ENCODE data around the gene PPP1R14C. TPM values are rescaled to one million over a fixed set of nuclear protein-coding genes. Genes with fewer than 3 reads are reported as not detected.
"Not testable (repeated sequence)": the region's sequence is repeated elsewhere in the genome, so short reads cannot be mapped to it uniquely, and the experiment has no call there.

The PPP1R14C gene
- total and polyA plus RNA-seq, 4 donors = 7.8 to 42.3 (median 26.4) TPM

DNA sequence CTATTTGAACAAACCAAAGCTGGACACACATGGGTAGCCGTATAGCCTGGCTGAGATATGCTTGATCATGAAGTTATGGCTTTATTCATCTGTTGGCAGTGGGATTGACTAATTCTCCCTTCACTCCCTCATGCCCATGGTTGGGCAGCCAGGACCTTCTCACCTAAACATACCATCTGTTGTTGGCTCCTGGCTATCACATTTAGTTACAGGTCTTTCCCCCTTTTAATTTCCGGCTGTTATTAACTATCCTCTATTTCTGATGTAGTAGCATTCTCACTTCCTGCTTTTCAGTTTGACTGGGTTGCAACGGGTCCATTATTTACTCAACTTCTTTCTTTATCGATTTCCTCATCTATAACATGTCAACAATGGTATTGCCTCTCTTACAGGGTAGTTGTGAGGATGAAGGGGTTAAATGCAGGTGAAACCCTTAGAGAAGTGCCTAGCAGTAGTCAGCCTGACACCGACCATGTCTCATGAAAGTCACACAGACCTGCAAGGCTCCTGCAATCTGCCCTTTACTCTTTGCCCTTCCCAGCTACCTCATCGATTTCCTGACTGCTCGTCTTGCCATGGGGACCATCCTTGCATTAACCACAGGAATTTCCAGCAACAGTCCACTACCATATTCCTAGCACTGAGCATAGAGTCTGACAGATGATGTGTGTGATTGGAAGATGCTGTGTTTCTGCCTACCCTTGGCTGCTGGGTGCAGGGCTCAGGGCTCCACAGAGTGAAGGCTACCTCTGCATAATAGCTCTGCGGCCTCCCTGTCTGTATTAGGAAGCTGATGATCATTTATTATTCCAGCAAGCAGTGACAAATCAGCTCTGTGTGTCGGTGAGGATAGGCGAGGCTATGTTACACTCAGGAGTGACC, 42.2 kb downstream of the PPP1R14C start:
- H3K4me1 ChIP-seq (ENCODE audit: control insufficient read depth, insufficient read depth, low read length) = no peaks in the 10 kb centered on the region
- H3K9me3 ChIP-seq (ENCODE audit: control insufficient read depth, insufficient read depth, low read length) = no peaks in the 10 kb centered on the region
- no peaks in the 10 kb centered on the region for H3K27me3 ChIP-seq (ENCODE audit: control insufficient read depth, insufficient read depth, low read length)
- H3K4me3 ChIP-seq (ENCODE audit: low read depth, low read length) = no peak overlapping the region
- H3K27ac ChIP-seq (ENCODE audit: low read depth, low read length) = no peak overlapping the region
- DNase-seq (ENCODE audit: low read depth in 4 of 6, low spot score in 6 of 6) = no peak
- 80% methylated on average over 5 of the region's 10 CpGs for WGBS (ENCODE audit: insufficient coverage)
- no peaks in the 10 kb centered on the region for H3K36me3 ChIP-seq (ENCODE audit: control insufficient read depth, insufficient read depth, low read length)

DNA sequence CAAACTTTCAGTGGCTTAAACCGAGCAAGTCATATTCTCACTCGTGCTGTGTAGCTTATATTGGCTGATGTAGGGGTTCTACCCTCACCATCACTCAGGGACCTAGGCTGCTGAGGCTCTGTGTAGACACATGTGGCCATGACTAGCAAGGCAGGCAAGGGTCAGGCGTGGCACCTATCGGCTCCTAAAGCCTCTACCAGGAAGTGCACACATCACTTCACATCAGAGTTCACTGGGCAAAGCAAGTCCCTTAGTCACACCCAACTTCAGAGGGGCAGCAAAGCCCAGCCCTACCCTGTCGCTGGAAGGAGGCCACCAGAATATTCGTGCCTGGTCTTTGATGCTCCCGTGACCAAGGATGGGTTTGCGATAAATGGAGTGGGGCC, 42.9 kb downstream of the PPP1R14C start:
- DNase-seq (ENCODE audit: low read depth in 4 of 6, low spot score in 6 of 6) = no peak
- WGBS (ENCODE audit: insufficient coverage) = 78% methylated on average over 4 of the region's 8 CpGs
- Histone ChIP-seq H3K4me3 (ENCODE audit: low read depth, low read length) (no peak overlapping the region), H3K36me3 (ENCODE audit: control insufficient read depth, insufficient read depth, low read length) (no peaks in the 10 kb centered on the region), H3K27me3 (ENCODE audit: control insufficient read depth, insufficient read depth, low read length) (no peaks in the 10 kb centered on the region), H3K27ac (ENCODE audit: low read depth, low read length) (no peak overlapping the region), H3K9me3 (ENCODE audit: control insufficient read depth, insufficient read depth, low read length) (no peaks in the 10 kb centered on the region), H3K4me1 (ENCODE audit: control insufficient read depth, insufficient read depth, low read length) (no peaks in the 10 kb centered on the region)

DNA sequence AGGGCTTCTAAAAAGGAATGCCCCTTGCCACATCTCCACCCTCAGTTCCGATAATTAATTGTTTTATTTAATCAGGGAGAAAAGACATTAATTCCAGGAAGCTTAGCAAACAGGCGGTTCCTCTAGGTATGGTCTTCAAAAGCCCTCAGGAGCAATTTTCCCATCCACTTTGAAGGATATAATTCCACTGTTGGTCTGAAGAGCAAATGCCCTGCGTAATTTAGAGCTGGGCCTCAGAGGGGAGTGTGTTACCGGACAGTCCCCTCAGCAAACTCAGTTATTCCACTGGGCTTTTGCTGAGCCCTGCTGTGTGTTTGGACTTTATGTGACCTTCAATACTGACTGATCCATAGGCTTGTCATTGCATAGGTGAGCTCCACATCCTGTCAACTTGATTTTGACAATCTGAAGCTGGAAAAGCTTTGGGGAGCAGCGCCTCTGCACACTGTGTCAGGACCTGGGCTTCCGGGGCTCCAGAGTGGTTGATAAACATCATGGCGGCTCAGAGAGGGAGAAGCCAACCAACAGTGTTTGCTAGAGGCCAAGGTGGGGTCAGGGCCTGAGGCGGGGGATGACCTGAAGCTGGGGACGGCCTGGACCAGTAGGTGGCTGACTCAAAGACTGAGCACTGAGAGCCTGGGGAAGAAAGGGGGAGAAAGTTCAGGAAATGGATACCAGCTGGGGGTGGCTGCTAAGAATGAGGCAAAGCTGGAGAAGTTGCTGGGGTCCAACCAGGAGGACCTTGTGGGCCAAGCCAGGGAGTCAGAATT, 43.5 kb downstream of the PPP1R14C start:
- Histone ChIP-seq H3K27me3 (ENCODE audit: control insufficient read depth, insufficient read depth, low read length) (no peaks in the 10 kb centered on the region), H3K36me3 (ENCODE audit: control insufficient read depth, insufficient read depth, low read length) (no peaks in the 10 kb centered on the region), H3K27ac (ENCODE audit: low read depth, low read length) (no peak overlapping the region), H3K4me1 (ENCODE audit: control insufficient read depth, insufficient read depth, low read length) (no peaks in the 10 kb centered on the region), H3K4me3 (ENCODE audit: low read depth, low read length) (no peak overlapping the region), H3K9me3 (ENCODE audit: control insufficient read depth, insufficient read depth, low read length) (no peaks in the 10 kb centered on the region)
- WGBS (ENCODE audit: insufficient coverage) = 98% methylated on average over 5 of the region's 9 CpGs
- no peak for DNase-seq (ENCODE audit: low read depth in 4 of 6, low spot score in 6 of 6)

DNA sequence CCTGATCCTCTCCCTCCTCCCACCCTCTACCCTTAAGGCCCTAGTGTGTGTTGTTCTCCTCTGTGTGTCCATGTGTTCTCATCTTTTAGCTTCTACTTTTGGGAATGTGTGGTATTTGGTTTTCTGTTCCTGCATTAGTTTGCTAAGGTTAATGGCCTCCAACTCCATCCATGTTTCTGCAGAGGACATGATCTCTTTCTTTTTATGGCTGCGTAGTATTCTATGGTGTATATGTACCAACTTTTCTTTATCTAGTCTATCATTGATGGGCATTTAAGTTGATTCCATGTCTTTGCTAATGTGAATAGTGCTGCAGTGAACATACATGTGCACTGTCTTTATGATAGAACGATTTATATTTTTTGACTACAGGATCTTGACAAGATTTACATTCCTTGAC, 44.6 kb downstream of the PPP1R14C start:
- H3K36me3 ChIP-seq (ENCODE audit: control insufficient read depth, insufficient read depth, low read length); H3K4me1 ChIP-seq (ENCODE audit: control insufficient read depth, insufficient read depth, low read length); H3K27ac ChIP-seq (ENCODE audit: low read depth, low read length); H3K9me3 ChIP-seq (ENCODE audit: control insufficient read depth, insufficient read depth, low read length); DNase-seq (ENCODE audit: low read depth in 4 of 6, low spot score in 6 of 6); H3K27me3 ChIP-seq (ENCODE audit: control insufficient read depth, insufficient read depth, low read length); H3K4me3 ChIP-seq (ENCODE audit: low read depth, low read length): not testable (repeated sequence)
- no CpG with 5 or more reads among the region's 2 CpGs for WGBS (ENCODE audit: insufficient coverage)

DNA sequence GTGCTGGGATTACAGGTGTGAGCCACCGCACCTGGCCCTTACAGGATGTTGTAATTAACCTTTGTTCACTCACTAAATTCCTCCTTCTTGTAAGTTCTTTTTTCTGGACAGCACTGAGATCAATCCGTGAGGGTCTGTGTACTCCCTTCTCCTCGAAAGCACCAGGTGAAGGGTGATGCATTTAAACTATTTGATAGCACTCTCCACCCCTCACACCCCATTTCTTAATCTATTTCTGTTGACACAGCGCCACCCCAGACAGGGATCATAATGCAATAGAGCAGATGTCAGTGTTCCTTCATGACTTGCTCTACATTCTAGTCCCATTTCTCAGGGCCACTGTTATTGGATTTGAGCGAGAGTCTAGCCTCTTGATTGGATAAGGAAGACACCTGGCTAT, 46.3 kb downstream of the PPP1R14C start:
- Histone ChIP-seq H3K4me3 (ENCODE audit: low read depth, low read length) (no peak overlapping the region), H3K27me3 (ENCODE audit: control insufficient read depth, insufficient read depth, low read length) (no peaks in the 10 kb centered on the region), H3K27ac (ENCODE audit: low read depth, low read length) (no peak overlapping the region), H3K9me3 (ENCODE audit: control insufficient read depth, insufficient read depth, low read length) (no peaks in the 10 kb centered on the region), H3K36me3 (ENCODE audit: control insufficient read depth, insufficient read depth, low read length) (no peaks in the 10 kb centered on the region), H3K4me1 (ENCODE audit: control insufficient read depth, insufficient read depth, low read length) (no peaks in the 10 kb centered on the region)
- DNase-seq (ENCODE audit: low read depth in 4 of 6, low spot score in 6 of 6) = no peak
- WGBS (ENCODE audit: insufficient coverage) = 92% methylated on average over 3 of the region's 5 CpGs

DNA sequence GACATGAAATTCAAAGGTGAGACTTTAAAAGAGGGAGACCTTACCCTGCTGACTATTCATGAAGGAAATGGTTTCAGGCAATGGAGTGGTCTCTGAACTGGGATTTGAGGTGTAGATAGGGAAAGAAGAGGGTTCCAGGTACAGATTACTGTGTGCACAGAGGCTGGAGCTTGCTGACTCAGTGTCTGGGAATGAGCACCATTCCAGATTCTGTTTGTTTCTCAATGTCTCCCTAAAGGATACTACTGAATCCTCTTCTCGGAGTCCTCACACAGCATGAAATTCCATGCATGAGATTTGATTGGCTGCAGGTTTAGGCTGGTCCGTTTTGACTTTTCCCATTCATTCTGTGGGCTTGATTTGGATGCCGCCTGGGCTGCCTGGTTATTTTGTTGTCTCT, 49.0 kb downstream of the PPP1R14C start:
- Histone ChIP-seq H3K36me3 (ENCODE audit: control insufficient read depth, insufficient read depth, low read length) (no peaks in the 10 kb centered on the region), H3K27me3 (ENCODE audit: control insufficient read depth, insufficient read depth, low read length) (no peaks in the 10 kb centered on the region), H3K27ac (ENCODE audit: low read depth, low read length) (no peak overlapping the region), H3K9me3 (ENCODE audit: control insufficient read depth, insufficient read depth, low read length) (no peaks in the 10 kb centered on the region), H3K4me1 (ENCODE audit: control insufficient read depth, insufficient read depth, low read length) (peaks cover 8% of the 10 kb centered on the region), H3K4me3 (ENCODE audit: low read depth, low read length) (no peak overlapping the region)
- WGBS (ENCODE audit: insufficient coverage) = 90% methylated on average over 2 of the region's 3 CpGs
- DNase-seq (ENCODE audit: low read depth in 4 of 6, low spot score in 6 of 6) = no peak

DNA sequence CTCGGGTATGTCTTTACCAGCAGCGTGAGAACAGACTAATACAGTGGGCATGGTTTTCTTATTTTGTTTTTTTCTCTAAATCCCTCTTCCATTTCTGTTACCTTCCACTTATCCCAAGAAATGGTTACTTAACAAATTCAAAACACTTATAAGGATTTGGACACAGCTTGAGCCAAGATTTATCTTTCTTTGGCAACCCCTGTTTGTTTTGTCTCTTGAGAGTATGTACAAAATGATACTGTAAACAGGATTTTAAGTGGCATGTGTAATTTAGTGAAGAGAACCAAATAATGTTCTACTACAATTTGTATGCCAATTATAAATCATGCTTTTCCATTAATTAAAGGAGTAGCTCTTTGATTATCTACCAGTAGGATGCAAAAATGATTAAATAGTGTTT, 51.4 kb downstream of the PPP1R14C start:
- no peaks in the 10 kb centered on the region for H3K36me3 ChIP-seq (ENCODE audit: control insufficient read depth, insufficient read depth, low read length)
- H3K4me1 ChIP-seq (ENCODE audit: control insufficient read depth, insufficient read depth, low read length) = peaks cover 15% of the 10 kb centered on the region
- H3K27me3 ChIP-seq (ENCODE audit: control insufficient read depth, insufficient read depth, low read length) = no peaks in the 10 kb centered on the region
- H3K4me3 ChIP-seq (ENCODE audit: low read depth, low read length) = no peak overlapping the region
- H3K27ac ChIP-seq (ENCODE audit: low read depth, low read length) = no peak overlapping the region
- no CpG with 5 or more reads among the region's 2 CpGs for WGBS (ENCODE audit: insufficient coverage)
- H3K9me3 ChIP-seq (ENCODE audit: control insufficient read depth, insufficient read depth, low read length) = no peaks in the 10 kb centered on the region
- peak in 1 of 6 donors; percentile 43 for DNase-seq (ENCODE audit: low read depth in 4 of 6, low spot score in 6 of 6)

DNA sequence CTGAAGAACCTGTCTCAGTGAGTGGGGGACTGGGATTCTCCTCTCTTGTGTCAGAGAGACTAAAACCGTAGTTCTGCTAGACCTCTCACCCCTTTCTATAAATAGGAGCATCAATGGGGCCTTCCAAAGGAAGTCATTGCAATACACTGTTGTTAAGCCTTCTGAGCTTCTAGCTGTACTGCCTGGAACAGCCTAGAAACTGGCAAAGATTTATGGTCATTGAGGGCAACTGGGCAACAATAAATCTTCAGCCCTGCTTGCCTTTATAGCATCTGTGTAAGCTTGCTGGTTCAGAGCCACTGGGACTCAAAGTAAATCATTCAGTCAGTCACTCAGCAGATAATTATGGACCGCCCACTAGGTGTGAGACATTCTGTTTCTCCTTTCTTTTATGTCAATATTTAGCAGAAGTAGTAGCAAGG, 53.2 kb downstream of the PPP1R14C start:
- WGBS (ENCODE audit: insufficient coverage) = 0% methylated on average over 1 of the region's 2 CpGs
- Histone ChIP-seq H3K9me3 (ENCODE audit: control insufficient read depth, insufficient read depth, low read length) (no peaks in the 10 kb centered on the region), H3K27ac (ENCODE audit: low read depth, low read length) (no peak overlapping the region), H3K27me3 (ENCODE audit: control insufficient read depth, insufficient read depth, low read length) (no peaks in the 10 kb centered on the region), H3K4me1 (ENCODE audit: control insufficient read depth, insufficient read depth, low read length) (peaks cover 22% of the 10 kb centered on the region), H3K4me3 (ENCODE audit: low read depth, low read length) (no peak overlapping the region), H3K36me3 (ENCODE audit: control insufficient read depth, insufficient read depth, low read length) (no peaks in the 10 kb centered on the region)
- peak in 5 of 6 donors; percentile 57 to 90 (median 69) for DNase-seq (ENCODE audit: low read depth in 4 of 6, low spot score in 6 of 6)

DNA sequence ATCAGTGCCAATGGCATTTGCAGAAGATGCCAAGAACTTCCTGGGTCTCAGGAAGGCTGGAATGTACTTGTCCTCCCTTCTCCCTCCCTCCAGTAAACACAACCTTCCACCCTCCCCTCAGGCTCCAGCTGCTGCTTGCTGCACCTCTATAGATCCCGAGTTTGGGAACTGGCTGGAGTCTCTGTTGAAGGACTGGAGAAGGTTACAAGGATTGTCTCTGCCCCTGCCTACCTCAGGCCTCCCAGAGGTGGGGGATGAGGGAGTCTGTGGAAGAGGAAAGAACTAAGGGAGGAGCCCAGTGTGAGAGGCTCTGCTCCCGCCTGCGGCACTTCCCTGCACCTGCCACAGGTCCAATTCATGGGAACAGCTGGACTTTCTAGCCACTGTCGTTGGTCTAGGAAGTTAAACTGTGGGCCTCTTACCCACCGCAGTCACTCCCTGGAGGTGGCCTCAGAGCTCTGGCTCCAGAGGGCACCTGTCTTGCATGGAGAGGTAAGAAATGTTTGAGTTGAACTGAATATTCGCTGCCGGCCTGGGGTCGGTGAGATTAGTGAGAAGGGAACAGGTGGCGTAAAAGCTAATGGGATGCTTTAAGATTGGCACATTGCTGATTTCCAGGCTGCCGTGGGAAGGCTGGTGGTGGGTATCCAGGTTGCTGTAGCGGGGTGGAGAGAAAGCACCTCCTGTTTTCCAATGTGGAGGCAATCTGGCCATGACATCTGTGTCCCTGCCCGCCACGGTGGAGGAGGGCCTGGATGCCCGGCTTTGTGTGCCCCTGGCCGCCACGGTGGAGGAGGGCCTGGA, 54.3 kb downstream of the PPP1R14C start:
- Histone ChIP-seq H3K4me3 (ENCODE audit: low read depth, low read length) (no peak overlapping the region), H3K9me3 (ENCODE audit: control insufficient read depth, insufficient read depth, low read length) (no peaks in the 10 kb centered on the region), H3K36me3 (ENCODE audit: control insufficient read depth, insufficient read depth, low read length) (no peaks in the 10 kb centered on the region), H3K4me1 (ENCODE audit: control insufficient read depth, insufficient read depth, low read length) (peaks cover 26% of the 10 kb centered on the region), H3K27ac (ENCODE audit: low read depth, low read length) (no peak overlapping the region), H3K27me3 (ENCODE audit: control insufficient read depth, insufficient read depth, low read length) (no peaks in the 10 kb centered on the region)
- no peak for DNase-seq (ENCODE audit: low read depth in 4 of 6, low spot score in 6 of 6)
- WGBS (ENCODE audit: insufficient coverage) = 76% methylated on average over 10 of the region's 16 CpGs
